ENCODE data around the gene ZNF275.

DNA sequence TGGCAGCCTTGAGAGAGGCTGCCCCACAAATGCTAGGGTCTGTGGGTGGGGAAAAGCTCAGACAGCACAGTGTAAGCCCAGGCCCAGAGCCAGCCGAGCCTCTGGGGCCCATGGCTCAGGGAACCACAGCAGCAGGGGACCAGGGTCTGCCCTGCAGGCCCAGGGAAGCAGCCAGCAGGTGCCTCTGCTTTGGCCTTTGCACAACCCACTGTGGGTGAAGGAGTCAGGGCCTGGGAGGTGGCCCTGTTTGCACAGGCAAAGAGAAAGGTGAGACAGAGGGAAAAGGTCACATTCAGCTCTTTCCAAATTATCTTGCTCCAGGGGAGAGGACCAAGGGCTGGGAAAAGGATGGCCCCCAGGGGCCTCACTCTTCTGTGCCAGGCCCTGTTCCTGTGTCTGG lies 21.1 kb upstream of the ZNF275 start:
- TF ChIP-seq, protein P1, sequence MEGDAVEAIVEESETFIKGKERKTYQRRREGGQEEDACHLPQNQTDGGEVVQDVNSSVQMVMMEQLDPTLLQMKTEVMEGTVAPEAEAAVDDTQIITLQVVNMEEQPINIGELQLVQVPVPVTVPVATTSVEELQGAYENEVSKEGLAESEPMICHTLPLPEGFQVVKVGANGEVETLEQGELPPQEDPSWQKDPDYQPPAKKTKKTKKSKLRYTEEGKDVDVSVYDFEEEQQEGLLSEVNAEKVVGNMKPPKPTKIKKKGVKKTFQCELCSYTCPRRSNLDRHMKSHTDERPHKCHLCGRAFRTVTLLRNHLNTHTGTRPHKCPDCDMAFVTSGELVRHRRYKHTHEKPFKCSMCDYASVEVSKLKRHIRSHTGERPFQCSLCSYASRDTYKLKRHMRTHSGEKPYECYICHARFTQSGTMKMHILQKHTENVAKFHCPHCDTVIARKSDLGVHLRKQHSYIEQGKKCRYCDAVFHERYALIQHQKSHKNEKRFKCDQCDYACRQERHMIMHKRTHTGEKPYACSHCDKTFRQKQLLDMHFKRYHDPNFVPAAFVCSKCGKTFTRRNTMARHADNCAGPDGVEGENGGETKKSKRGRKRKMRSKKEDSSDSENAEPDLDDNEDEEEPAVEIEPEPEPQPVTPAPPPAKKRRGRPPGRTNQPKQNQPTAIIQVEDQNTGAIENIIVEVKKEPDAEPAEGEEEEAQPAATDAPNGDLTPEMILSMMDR (IDR thresholded peaks at IDR 0.05; ENCODE audit: poor library complexity) = no peak
- TF ChIP-seq EZH2 (IDR thresholded peaks at IDR 0.05; ENCODE audit: borderline replicate concordance) = no peak

All from hepatocyte (in vitro differentiated cells).